ENCODE results near the gene NKPD1.
A peak's percentile ranks its signal among the peaks of the same experiment; 100 is the strongest.

The NKPD1 gene

GRCh38 chr19:45170146-45171106, 9.6 kb upstream of the NKPD1 start:
- H3K4me1 ChIP-seq (ENCODE audit: insufficient read depth, poor library complexity, severe bottlenecking), result no peaks in the 10 kb centered on the region
- no peak overlapping the region for H3K27ac ChIP-seq (ENCODE audit: poor library complexity, severe bottlenecking)
- TF ChIP-seq CTCF (IDR thresholded peaks at IDR 0.05; ENCODE audit: poor library complexity, severe bottlenecking), result no peak
- no peaks in the 10 kb centered on the region for H3K27me3 ChIP-seq (ENCODE audit: insufficient read depth, poor library complexity, severe bottlenecking)
- DNase-seq (ENCODE audit: low spot score) (no peak), ATAC-seq (ENCODE audit: low read depth) (no peak)
- H3K4me3 ChIP-seq (ENCODE audit: severe bottlenecking), result no peak overlapping the region
- H3K36me3 ChIP-seq (ENCODE audit: low read depth), result no peaks in the 10 kb centered on the region
- no peaks in the 10 kb centered on the region for H3K9me3 ChIP-seq (ENCODE audit: severe bottlenecking)

- Histone ChIP-seq H3K27me3 (ENCODE audit: insufficient read depth, poor library complexity, severe bottlenecking) (no peaks in the 10 kb centered on the region), H3K4me3 (ENCODE audit: severe bottlenecking) (no peak overlapping the region), H3K4me1 (ENCODE audit: insufficient read depth, poor library complexity, severe bottlenecking) (no peaks in the 10 kb centered on the region), H3K9me3 (ENCODE audit: severe bottlenecking) (no peaks in the 10 kb centered on the region), H3K27ac (ENCODE audit: poor library complexity, severe bottlenecking) (no peak overlapping the region), H3K36me3 (ENCODE audit: low read depth) (no peaks in the 10 kb centered on the region)
- DNase-seq (ENCODE audit: low spot score) (peak; percentile 52), ATAC-seq (ENCODE audit: low read depth) (no peak)
- TF ChIP-seq CTCF (IDR thresholded peaks at IDR 0.05; ENCODE audit: poor library complexity, severe bottlenecking), result no peak
Observed at GRCh38 chr19:45169602-45170001, 8.8 kb upstream of the NKPD1 start.

- DNase-seq (ENCODE audit: low spot score) (peak; percentile 50), ATAC-seq (ENCODE audit: low read depth) (no peak)
- Histone ChIP-seq H3K36me3 (ENCODE audit: low read depth) (no peaks in the 10 kb centered on the region), H3K27ac (ENCODE audit: poor library complexity, severe bottlenecking) (no peak overlapping the region), H3K9me3 (ENCODE audit: severe bottlenecking) (no peaks in the 10 kb centered on the region), H3K4me3 (ENCODE audit: severe bottlenecking) (no peak overlapping the region), H3K27me3 (ENCODE audit: insufficient read depth, poor library complexity, severe bottlenecking) (no peaks in the 10 kb centered on the region), H3K4me1 (ENCODE audit: insufficient read depth, poor library complexity, severe bottlenecking) (peaks cover 7% of the 10 kb centered on the region)
- no peak for TF ChIP-seq CTCF (IDR thresholded peaks at IDR 0.05; ENCODE audit: poor library complexity, severe bottlenecking)
Observed at GRCh38 chr19:45168767-45169351, 8.1 kb upstream of the NKPD1 start.

- H3K27ac ChIP-seq (ENCODE audit: poor library complexity, severe bottlenecking), result no peak overlapping the region
- no peak overlapping the region for H3K4me3 ChIP-seq (ENCODE audit: severe bottlenecking)
- no peak for TF ChIP-seq CTCF (IDR thresholded peaks at IDR 0.05; ENCODE audit: poor library complexity, severe bottlenecking)
- no peaks in the 10 kb centered on the region for H3K27me3 ChIP-seq (ENCODE audit: insufficient read depth, poor library complexity, severe bottlenecking)
- ATAC-seq (ENCODE audit: low read depth) (no peak), DNase-seq (ENCODE audit: low spot score) (no peak)
- H3K36me3 ChIP-seq (ENCODE audit: low read depth), result no peaks in the 10 kb centered on the region
- peaks cover 21% of the 10 kb centered on the region for H3K4me1 ChIP-seq (ENCODE audit: insufficient read depth, poor library complexity, severe bottlenecking)
- H3K9me3 ChIP-seq (ENCODE audit: severe bottlenecking), result no peaks in the 10 kb centered on the region
Observed at GRCh38 chr19:45166723-45167252, 6.0 kb upstream of the NKPD1 start.

Measured in RWPE2 (cell line).